Measurements from ENCODE around the gene TRAFD1. TPM values are rescaled to one million over a fixed set of nuclear protein-coding genes. Genes with fewer than 3 reads are reported as not detected.

The TRAFD1 gene
- total RNA-seq, 4 donors from 2014 or later = 46.3 to 82.9 (median 67.4) TPM

DNA sequence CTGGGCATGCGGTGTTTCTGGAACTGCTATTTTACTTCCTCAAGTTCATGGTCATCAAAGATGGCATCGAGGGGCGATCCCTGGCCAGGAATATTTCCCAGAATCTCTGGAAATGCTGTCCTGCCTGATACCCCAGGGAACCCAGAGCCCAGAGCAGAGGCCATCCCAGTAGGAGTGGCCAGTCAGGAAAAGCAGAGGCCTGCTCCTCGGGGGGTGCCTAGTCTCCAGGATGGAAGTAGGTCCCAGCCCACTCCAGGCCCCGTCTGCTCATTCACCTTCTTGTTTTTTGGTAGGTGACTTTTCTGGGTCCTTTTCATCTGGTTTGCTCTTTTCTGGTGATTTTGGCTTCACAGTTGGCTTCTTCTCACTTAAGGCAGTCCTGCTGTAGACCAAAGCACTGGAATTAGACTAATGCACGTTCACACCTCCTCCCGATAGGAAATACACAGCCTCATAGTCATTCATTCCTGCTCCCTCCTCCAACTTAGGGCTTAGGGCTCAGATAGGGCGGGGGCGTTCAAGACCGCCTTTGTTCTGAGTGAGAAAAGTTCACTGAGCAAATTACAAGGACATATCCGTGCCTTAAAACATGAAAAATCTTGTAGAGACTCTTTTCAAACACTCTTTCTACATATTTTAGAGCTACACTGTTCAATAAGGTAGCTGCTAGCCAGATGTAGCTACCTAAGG lies 51.1 kb downstream of the TRAFD1 start:
- 84 to 85% methylated on average over 11 of the region's 11 CpGs for WGBS, 2 donors
- intact Hi-C loops (cut with DNase I; ENCODE audit: low total_unique reads) = no loop called here

DNA sequence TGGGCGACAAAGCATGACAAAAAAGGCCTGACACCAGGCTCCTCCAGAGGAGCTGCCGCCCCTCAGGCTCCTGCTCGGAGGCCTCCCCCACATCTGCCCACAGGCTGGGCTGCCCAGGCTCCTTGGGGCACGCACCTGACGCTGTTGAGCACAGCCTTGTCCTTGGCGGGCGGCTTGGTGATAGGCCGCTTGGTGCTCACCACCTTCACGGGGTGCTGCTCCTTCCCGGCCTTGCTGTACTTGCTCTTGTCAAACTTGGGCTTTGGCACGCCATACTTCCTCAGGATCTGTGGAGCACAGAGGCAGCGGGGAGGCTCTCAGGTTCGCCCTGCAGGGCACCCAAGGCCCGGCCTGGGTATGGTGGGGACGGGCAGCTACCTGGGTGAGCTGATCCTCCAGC lies 53.4 kb downstream of the TRAFD1 start:
- intact Hi-C loops (cut with DNase I; ENCODE audit: low total_unique reads) = no loop called here
- 96% methylated on average over 14 to 15 of the region's 15 CpGs for WGBS, 2 donors
- no peak for DNase-seq (ENCODE audit: low spot score in 2 of 2)
- TF ChIP-seq POLR2A (IDR thresholded peaks at IDR 0.05) = no peak
- TF ChIP-seq, protein P1, sequence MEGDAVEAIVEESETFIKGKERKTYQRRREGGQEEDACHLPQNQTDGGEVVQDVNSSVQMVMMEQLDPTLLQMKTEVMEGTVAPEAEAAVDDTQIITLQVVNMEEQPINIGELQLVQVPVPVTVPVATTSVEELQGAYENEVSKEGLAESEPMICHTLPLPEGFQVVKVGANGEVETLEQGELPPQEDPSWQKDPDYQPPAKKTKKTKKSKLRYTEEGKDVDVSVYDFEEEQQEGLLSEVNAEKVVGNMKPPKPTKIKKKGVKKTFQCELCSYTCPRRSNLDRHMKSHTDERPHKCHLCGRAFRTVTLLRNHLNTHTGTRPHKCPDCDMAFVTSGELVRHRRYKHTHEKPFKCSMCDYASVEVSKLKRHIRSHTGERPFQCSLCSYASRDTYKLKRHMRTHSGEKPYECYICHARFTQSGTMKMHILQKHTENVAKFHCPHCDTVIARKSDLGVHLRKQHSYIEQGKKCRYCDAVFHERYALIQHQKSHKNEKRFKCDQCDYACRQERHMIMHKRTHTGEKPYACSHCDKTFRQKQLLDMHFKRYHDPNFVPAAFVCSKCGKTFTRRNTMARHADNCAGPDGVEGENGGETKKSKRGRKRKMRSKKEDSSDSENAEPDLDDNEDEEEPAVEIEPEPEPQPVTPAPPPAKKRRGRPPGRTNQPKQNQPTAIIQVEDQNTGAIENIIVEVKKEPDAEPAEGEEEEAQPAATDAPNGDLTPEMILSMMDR (IDR thresholded peaks at IDR 0.05) = no peak
- no peak overlapping the region for H3K4me3 ChIP-seq (ENCODE audit: low read depth, poor library complexity, severe bottlenecking)

More for the DNA sequence above, 51.1 kb downstream of the TRAFD1 start:
- no peak overlapping the region for H3K4me3 ChIP-seq (ENCODE audit: low read depth, poor library complexity, severe bottlenecking)
- TF ChIP-seq, protein P1 (IDR thresholded peaks at IDR 0.05) = no peak
- no peak for TF ChIP-seq POLR2A (IDR thresholded peaks at IDR 0.05)
- no peak for DNase-seq (ENCODE audit: low spot score in 2 of 2)

DNA sequence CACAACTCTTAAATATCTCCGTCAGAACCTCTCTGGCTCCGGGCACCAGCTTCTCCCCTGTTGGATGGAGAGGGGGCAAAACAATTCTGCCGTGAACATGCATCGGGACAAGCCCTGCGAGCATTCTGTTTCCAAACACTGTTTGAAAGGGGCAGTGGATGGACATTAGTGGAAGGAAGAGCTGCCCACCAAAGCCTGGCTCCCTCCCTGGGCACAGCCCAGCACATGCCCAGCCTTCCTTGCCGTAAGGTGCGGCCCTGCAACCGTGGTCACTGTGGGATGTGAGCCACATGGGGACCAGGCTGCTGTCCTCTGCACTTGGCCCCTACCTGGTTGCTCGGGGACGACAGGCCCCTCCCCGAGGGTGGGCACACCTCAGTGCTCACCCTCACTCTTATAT lies 54.0 kb downstream of the TRAFD1 start:
- TF ChIP-seq, protein P1 (IDR thresholded peaks at IDR 0.05) = no peak
- no peak for TF ChIP-seq POLR2A (IDR thresholded peaks at IDR 0.05)
- no peak overlapping the region for H3K4me3 ChIP-seq (ENCODE audit: low read depth, poor library complexity, severe bottlenecking)

DNA sequence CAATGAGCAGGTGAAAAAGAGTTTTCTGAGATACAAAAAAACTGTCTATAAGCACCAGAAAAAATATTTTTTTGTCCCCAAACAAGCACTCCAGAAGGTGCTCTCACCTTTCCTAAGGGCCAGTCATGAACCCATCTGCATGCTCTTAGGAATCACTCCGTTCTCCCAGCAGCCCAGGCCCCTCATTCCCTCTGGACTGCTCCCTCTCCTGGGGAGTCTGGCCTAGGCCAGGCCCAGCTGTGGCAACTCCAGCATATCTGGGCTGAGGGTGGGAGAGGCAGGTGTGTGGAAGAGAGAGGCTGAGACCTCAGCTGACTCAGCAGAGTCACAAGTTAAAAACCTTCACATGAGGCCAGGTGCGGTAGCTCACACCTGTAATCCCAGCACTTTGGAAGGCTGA lies 54.6 kb downstream of the TRAFD1 start:
- 94 to 100% methylated on average over 2 of the region's 2 CpGs for WGBS, 2 donors
- intact Hi-C loops (cut with DNase I; ENCODE audit: low total_unique reads) = no loop called here
- H3K4me3 ChIP-seq (ENCODE audit: low read depth, poor library complexity, severe bottlenecking) = no peak overlapping the region
- TF ChIP-seq, protein P1 (IDR thresholded peaks at IDR 0.05) = no peak
- no peak for TF ChIP-seq POLR2A (IDR thresholded peaks at IDR 0.05)
- no peak for DNase-seq (ENCODE audit: low spot score in 2 of 2)

More for the DNA sequence above, 54.0 kb downstream of the TRAFD1 start:
- WGBS, 2 donors = 95 to 96% methylated on average over 8 to 11 of the region's 11 CpGs
- DNase-seq (ENCODE audit: low spot score in 2 of 2) = no peak
- intact Hi-C loops (cut with DNase I; ENCODE audit: low total_unique reads) = no loop called here

DNA sequence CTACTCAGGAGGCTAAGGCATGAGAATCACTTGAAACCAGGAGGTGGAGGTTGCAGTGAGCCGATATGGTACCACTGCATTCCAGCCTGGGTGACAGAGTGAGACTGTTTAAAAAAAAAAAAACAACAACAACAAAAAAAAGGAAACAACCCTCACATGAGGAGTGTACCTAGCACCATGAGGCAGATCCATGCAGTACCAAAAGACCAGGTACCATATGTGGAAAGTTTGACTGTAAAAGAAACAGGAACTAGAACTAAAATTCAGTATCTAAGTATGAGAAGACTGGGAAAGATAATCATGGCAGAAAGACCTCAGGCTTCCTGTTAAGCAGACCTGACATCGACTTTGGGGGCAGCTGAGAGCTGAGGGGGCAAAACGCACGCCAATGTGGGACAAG lies 55.1 kb downstream of the TRAFD1 start:
- WGBS, 2 donors = 94 to 96% methylated on average over 4 of the region's 4 CpGs
- intact Hi-C loops (cut with DNase I; ENCODE audit: low total_unique reads) = no loop called here
- TF ChIP-seq, protein P1 (IDR thresholded peaks at IDR 0.05) = no peak
- no peak overlapping the region for H3K4me3 ChIP-seq (ENCODE audit: low read depth, poor library complexity, severe bottlenecking)
- no peak for DNase-seq (ENCODE audit: low spot score in 2 of 2)

DNA sequence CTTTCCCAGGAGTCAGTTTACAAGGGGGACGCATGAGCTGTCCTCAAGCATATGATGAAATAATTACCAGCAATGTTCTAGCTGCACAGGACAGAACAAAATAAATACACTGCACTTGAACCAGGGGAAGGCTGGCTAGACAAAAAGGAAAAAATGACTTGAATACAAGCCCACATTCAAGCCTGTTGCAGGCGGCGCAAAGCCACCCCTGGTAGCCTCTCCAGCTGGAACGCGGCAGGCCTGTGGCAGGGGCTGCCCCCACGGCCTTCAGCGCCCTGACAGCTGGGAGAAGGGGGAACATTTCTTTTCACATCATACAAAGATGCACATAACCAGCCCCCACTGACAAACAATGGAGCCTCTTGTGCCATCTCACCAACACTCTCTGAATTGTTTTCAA lies 57.1 kb downstream of the TRAFD1 start:
- 69 to 70% methylated on average over 7 of the region's 7 CpGs for WGBS, 2 donors
- no peak overlapping the region for H3K4me3 ChIP-seq (ENCODE audit: low read depth, poor library complexity, severe bottlenecking)
- DNase-seq (ENCODE audit: low spot score in 2 of 2) = no peak
- no peak for TF ChIP-seq POLR2A (IDR thresholded peaks at IDR 0.05)
- TF ChIP-seq, protein P1 (IDR thresholded peaks at IDR 0.05) = no peak
- intact Hi-C loops (cut with DNase I; ENCODE audit: low total_unique reads) = no loop called here
